ENCODE measurements around the gene CHRNA10. TPM values are rescaled to one million over a fixed set of nuclear protein-coding genes. Genes with fewer than 3 reads are reported as not detected.

The CHRNA10 gene
- total and polyA plus RNA-seq, 2 of the 13 experiments (the other 11 are each of a cell fraction or from before 2014, with no cell fraction given): 0.53 to 0.71 TPM

GRCh38 chr11:3642071-3642951 is 28.9 kb downstream of the CHRNA10 start (continued):
- TF ChIP-seq ATF5 (CRISPR knock-in tag; IDR thresholded peaks at IDR 0.05; ENCODE audit: low read depth): no peak
- TF ChIP-seq EED (CRISPR knock-in tag; IDR thresholded peaks at IDR 0.05): no peak
- TF ChIP-seq ZNF225 (CRISPR knock-in tag; IDR thresholded peaks at IDR 0.05): no peak
- TF ChIP-seq, protein P1, sequence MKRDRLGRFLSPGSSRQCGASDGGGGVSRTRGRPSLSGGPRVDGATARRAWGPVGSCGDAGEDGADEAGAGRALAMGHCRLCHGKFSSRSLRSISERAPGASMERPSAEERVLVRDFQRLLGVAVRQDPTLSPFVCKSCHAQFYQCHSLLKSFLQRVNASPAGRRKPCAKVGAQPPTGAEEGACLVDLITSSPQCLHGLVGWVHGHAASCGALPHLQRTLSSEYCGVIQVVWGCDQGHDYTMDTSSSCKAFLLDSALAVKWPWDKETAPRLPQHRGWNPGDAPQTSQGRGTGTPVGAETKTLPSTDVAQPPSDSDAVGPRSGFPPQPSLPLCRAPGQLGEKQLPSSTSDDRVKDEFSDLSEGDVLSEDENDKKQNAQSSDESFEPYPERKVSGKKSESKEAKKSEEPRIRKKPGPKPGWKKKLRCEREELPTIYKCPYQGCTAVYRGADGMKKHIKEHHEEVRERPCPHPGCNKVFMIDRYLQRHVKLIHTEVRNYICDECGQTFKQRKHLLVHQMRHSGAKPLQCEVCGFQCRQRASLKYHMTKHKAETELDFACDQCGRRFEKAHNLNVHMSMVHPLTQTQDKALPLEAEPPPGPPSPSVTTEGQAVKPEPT (CRISPR knock-in tag; IDR thresholded peaks at IDR 0.05; ENCODE audit: low read depth): no peak
- TF ChIP-seq ZFP36L1 (CRISPR knock-in tag; IDR thresholded peaks at IDR 0.05): no peak
- TF ChIP-seq, protein P2, sequence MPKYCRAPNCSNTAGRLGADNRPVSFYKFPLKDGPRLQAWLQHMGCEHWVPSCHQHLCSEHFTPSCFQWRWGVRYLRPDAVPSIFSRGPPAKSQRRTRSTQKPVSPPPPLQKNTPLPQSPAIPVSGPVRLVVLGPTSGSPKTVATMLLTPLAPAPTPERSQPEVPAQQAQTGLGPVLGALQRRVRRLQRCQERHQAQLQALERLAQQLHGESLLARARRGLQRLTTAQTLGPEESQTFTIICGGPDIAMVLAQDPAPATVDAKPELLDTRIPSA (CRISPR knock-in tag; IDR thresholded peaks at IDR 0.05; ENCODE audit: borderline replicate concordance): no peak
- TF ChIP-seq ZNF883 (CRISPR knock-in tag; IDR thresholded peaks at IDR 0.05; ENCODE audit: not compliant biosample characterization): peak; percentile 58
- no peak for TF ChIP-seq TOE1 (CRISPR knock-in tag; IDR thresholded peaks at IDR 0.05)
- no peak for TF ChIP-seq ZSCAN31 (CRISPR knock-in tag; IDR thresholded peaks at IDR 0.05; ENCODE audit: low read depth)
- peak; percentile 29; the same call in 1 of the 2 replicates for TF ChIP-seq ZBTB38 (CRISPR knock-in tag; IDR thresholded peaks at IDR 0.05)
- TF ChIP-seq NAIF1 (CRISPR knock-in tag; IDR thresholded peaks at IDR 0.05; ENCODE audit: borderline replicate concordance): no peak
- TF ChIP-seq ZNF251 (CRISPR knock-in tag; IDR thresholded peaks at IDR 0.05): no peak
- no peak for TF ChIP-seq NCOR1 (IDR thresholded peaks at IDR 0.05; ENCODE audit: borderline replicate concordance, low read length)
- no peak for TF ChIP-seq ZNF713 (CRISPR knock-in tag; IDR thresholded peaks at IDR 0.05)
- TF ChIP-seq ZNF446 (CRISPR knock-in tag; IDR thresholded peaks at IDR 0.05): no peak; the same call in 1 of the 2 replicates
- TF ChIP-seq SIN3B (IDR thresholded peaks at IDR 0.05; ENCODE audit: low read length): no peak
- TF ChIP-seq KDM3A (CRISPR knock-in tag; IDR thresholded peaks at IDR 0.05; ENCODE audit: low read depth): no peak
- TF ChIP-seq ZFP37 (CRISPR knock-in tag; IDR thresholded peaks at IDR 0.05; ENCODE audit: borderline replicate concordance): no peak
- TF ChIP-seq, protein P3, sequence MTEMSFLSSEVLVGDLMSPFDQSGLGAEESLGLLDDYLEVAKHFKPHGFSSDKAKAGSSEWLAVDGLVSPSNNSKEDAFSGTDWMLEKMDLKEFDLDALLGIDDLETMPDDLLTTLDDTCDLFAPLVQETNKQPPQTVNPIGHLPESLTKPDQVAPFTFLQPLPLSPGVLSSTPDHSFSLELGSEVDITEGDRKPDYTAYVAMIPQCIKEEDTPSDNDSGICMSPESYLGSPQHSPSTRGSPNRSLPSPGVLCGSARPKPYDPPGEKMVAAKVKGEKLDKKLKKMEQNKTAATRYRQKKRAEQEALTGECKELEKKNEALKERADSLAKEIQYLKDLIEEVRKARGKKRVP (CRISPR knock-in tag; IDR thresholded peaks at IDR 0.05): no peak
- no peak for TF ChIP-seq HMGXB3 (CRISPR knock-in tag; IDR thresholded peaks at IDR 0.05; ENCODE audit: borderline replicate concordance)
